PFSK-1 (cell line): ENCODE measurements around the gene CAMLG.

Experiments used
- FOXP2 ChIP-seq: optimal IDR thresholded peaks from 2 replicates; pipeline ENCODE3; 2011; ENCODE audit warnings: borderline replicate concordance, control low read depth, inconsistent platforms; ENCODE audit not compliant: insufficient read depth; ENCODE audit errors: extremely low read length, extremely low read depth
- POLR2AphosphoS5 ChIP-seq: IDR thresholded peaks from 2 replicates; pipeline ENCODE4 v1.6.1; 2012; ENCODE audit warnings: low read depth, mild to moderate bottlenecking, control low read depth, low read length, moderate library complexity
- SIN3A ChIP-seq: IDR thresholded peaks from 2 replicates; pipeline ENCODE4 v1.6.1; 2012; ENCODE audit warnings: mild to moderate bottlenecking, low read length, moderate library complexity, borderline replicate concordance; ENCODE audit not compliant: insufficient read depth
- TAF1 ChIP-seq: IDR thresholded peaks from 2 replicates; pipeline ENCODE4 v1.6.1; 2012; ENCODE audit warnings: low read length, control low read depth, borderline replicate concordance; ENCODE audit not compliant: insufficient read depth
- TF ChIP-seq, protein P1 (sequence below), 2 experiments: IDR thresholded peaks; 2 replicates each; pipeline versions ENCODE4 v1.6.1 to v1.8.0; 2011 to 2012; ENCODE audit warnings: low read depth in 2 of 2, low read length in 2 of 2, control low read depth in 1 of 2, inconsistent platforms in 1 of 2, mild to moderate bottlenecking in 1 of 2, moderate library complexity in 1 of 2; ENCODE audit not compliant: insufficient read depth in 1 of 2

DNA sequence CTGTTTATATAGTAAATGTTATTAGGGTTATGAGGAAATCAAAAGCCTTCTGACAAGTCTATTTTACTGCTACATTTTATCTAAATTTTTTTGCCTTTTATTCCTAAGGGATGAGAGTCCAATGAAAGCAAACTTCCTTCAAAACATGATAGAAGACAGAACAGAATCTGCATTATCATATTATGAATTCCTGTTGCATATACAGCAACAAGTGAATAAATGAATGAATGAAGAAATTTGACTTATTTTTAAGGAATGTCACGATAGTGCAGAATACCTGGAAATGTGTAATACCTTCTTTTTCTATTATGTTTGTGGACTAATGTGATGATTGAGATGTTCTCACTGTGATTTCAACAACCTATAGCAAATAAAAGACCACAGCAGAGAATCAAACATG, 13.5 kb upstream of the CAMLG start:
- TF ChIP-seq POLR2AphosphoS5 (no peak), TAF1 (no peak), SIN3A (no peak), FOXP2 (no peak)
- TF ChIP-seq, protein P1, sequence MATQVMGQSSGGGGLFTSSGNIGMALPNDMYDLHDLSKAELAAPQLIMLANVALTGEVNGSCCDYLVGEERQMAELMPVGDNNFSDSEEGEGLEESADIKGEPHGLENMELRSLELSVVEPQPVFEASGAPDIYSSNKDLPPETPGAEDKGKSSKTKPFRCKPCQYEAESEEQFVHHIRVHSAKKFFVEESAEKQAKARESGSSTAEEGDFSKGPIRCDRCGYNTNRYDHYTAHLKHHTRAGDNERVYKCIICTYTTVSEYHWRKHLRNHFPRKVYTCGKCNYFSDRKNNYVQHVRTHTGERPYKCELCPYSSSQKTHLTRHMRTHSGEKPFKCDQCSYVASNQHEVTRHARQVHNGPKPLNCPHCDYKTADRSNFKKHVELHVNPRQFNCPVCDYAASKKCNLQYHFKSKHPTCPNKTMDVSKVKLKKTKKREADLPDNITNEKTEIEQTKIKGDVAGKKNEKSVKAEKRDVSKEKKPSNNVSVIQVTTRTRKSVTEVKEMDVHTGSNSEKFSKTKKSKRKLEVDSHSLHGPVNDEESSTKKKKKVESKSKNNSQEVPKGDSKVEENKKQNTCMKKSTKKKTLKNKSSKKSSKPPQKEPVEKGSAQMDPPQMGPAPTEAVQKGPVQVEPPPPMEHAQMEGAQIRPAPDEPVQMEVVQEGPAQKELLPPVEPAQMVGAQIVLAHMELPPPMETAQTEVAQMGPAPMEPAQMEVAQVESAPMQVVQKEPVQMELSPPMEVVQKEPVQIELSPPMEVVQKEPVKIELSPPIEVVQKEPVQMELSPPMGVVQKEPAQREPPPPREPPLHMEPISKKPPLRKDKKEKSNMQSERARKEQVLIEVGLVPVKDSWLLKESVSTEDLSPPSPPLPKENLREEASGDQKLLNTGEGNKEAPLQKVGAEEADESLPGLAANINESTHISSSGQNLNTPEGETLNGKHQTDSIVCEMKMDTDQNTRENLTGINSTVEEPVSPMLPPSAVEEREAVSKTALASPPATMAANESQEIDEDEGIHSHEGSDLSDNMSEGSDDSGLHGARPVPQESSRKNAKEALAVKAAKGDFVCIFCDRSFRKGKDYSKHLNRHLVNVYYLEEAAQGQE (IDR thresholded peaks at IDR 0.05; ENCODE audit: insufficient read depth in 1 of 2, low read depth in 2 of 2, low read length in 2 of 2), result no peak
